OCI-LY7 (cell line): ENCODE measurements around the gene POLR1D. TPM values are rescaled to one million over a fixed set of nuclear protein-coding genes. Genes with fewer than 3 reads are reported as not detected.

Experiments used
- BruUV-seq: library from RNA; stranded (reverse); fragments of 400-500 nt; replicated peaks from 2 replicates; lab custom pipeline; 2021; lab: Mats Ljungman, UMichigan
- CTCF ChIA-PET: fragments of 300-600 bp; sonication (Branson Sonifier 250); formaldehyde crosslinking; loops from one replicate; lab custom pipeline; 2022; ENCODE audit warnings: antibody characterized with exemption; ENCODE audit not compliant: unreplicated experiment; lab: Charles Lee
- POLR2A ChIA-PET: fragments of 300-600 bp; sonication (Branson Sonifier 250); formaldehyde crosslinking; loops from one replicate; lab custom pipeline; 2022; ENCODE audit warnings: antibody characterized with exemption; lab: Charles Lee
- DNase-seq: peaks from one replicate; pipeline ENCODE4 v3.0.0-alpha.2; 2015; ENCODE audit warnings: low spot score
- H2AFZ ChIP-seq: fragments of 200-600 bp; sonication (generic), shearing (Covaris generic); 2 replicates; pipeline ENCODE4 v1.6.1; 2014; ENCODE audit warnings: mild to moderate bottlenecking, antibody characterized with exemption, low read length, moderate library complexity
- H3K27ac ChIP-seq: fragments of 200-600 bp; sonication (generic); 2 replicates; pipeline ENCODE4 v1.5.1; 2014; ENCODE audit warnings: mixed run types, low read depth, mild to moderate bottlenecking, moderate library complexity, low read length, inconsistent platforms; ENCODE audit not compliant: poor library complexity, severe bottlenecking
- H3K36me3 ChIP-seq: fragments of 200-600 bp; sonication (generic); 2 replicates; pipeline ENCODE4 v1.6.1; 2014; ENCODE audit warnings: mild to moderate bottlenecking, antibody characterized with exemption, low read length, moderate library complexity, mixed read lengths; ENCODE audit not compliant: insufficient read depth
- H3K4me1 ChIP-seq: fragments of 200-600 bp; sonication (generic); 2 replicates; pipeline ENCODE4 v1.5.1; 2014; ENCODE audit warnings: mild to moderate bottlenecking, low read length; ENCODE audit not compliant: insufficient read depth, poor library complexity, severe bottlenecking
- H3K4me2 ChIP-seq: fragments of 200-600 bp; sonication (generic); 2 replicates; pipeline ENCODE4 v1.6.1; 2014; ENCODE audit warnings: mild to moderate bottlenecking, low read length
- H3K4me3 ChIP-seq: fragments of 200-600 bp; sonication (generic); 2 replicates; pipeline ENCODE4 v1.5.1; 2014; ENCODE audit warnings: mild to moderate bottlenecking, low read depth, low read length; ENCODE audit not compliant: poor library complexity, severe bottlenecking
- H3K79me2 ChIP-seq: fragments of 200-600 bp; sonication (generic); 2 replicates; pipeline ENCODE4 v1.6.1; 2016; ENCODE audit warnings: low read depth, mild to moderate bottlenecking, low read length, moderate library complexity, mixed read lengths; ENCODE audit not compliant: insufficient read depth
- H3K9me2 ChIP-seq: fragments of 200-600 bp; sonication (generic); 2 replicates; pipeline ENCODE4 v1.6.1; 2016; ENCODE audit warnings: mild to moderate bottlenecking, low read length, mixed read lengths; ENCODE audit not compliant: insufficient read depth
- H3K9me3 ChIP-seq: fragments of 200-600 bp; sonication (generic); 2 replicates; pipeline ENCODE4 v1.6.1; 2014; ENCODE audit warnings: mild to moderate bottlenecking, mixed run types, low read length, mixed read lengths
- H4K20me1 ChIP-seq: fragments of 200-600 bp; sonication (generic); 2 replicates; pipeline ENCODE4 v1.6.1; 2014; ENCODE audit warnings: mild to moderate bottlenecking, antibody characterized with exemption, low read length, moderate library complexity, mixed read lengths; ENCODE audit not compliant: insufficient read depth
- EZH2phosphoT487 ChIP-seq: fragments of 200-600 bp; sonication (generic); IDR thresholded peaks from 2 replicates; pipeline ENCODE4 v1.6.1; 2018; ENCODE audit warnings: low read depth, borderline replicate concordance, mild to moderate bottlenecking, mixed run types, antibody characterized with exemption, low read length, moderate library complexity, mixed read lengths
- intact Hi-C: fragments of 100-400 bp; cut with micrococcal nuclease; formaldehyde crosslinking; loops from one replicate; pipeline ENCODE4 v1.10.0; 2022; ENCODE audit not compliant: unreplicated experiment
- total RNA-seq, 2 experiments: library from RNA; depleted of rRNA in 1 of 2; stranded (reverse); fragments of >200 nt in 1 of 2; shearing (Covaris generic) in 1 of 2; gene quantifications; 2 replicates each; pipeline ENCODE4 v1.2.3, GENCODE V29; 2014 to 2022
- TF ChIP-seq, protein P1 (sequence below): fragments of 200-600 bp; sonication (generic); conservative IDR thresholded peaks from 2 replicates; pipeline ENCODE4 v1.5.1; 2014; ENCODE audit warnings: mild to moderate bottlenecking, antibody characterized with exemption, low read length, moderate library complexity, mixed read lengths

The POLR1D gene
- total RNA-seq, 2 experiments from 2014 or later, result 115 to 174 TPM

DNA sequence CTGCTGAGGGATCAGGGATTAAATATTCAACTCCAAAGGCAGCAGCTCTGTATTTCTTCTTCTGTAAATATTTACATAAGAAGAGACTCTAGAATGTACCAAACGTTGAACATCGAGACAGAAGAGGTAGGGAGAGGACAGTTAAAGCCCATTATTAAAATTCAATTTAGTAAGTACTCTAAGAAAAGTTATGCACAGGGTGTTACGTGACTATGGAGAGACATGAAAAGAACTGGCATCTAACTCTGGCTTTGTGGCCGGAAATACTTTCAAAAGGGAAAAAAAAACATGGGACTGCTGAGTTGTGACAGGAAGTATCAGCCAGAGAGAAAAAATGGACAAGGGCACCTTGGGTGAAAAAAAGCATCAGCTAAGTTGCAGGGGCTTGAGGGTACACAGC is 38.0 kb upstream of the POLR1D start:
- BruUV-seq, result no TSS peak
- H3K9me2 ChIP-seq, result no peaks in the 10 kb centered on the region
- H3K9me3 ChIP-seq, result 0 out of 2 replicates have a peak, but pooled peaks cover 5% of the 10 kb centered on the region
- H3K4me2 ChIP-seq, result no peak overlapping the region
- H3K27ac ChIP-seq, result no peak overlapping the region
- DNase-seq, result no peak
- CTCF ChIA-PET, result no interaction called here
- POLR2A ChIA-PET, result no interaction called here
- H3K36me3 ChIP-seq, result peaks cover 6% of the 10 kb centered on the region; the same call in 1 of the 2 replicates
- H3K79me2 ChIP-seq, result no peaks in the 10 kb centered on the region
- H4K20me1 ChIP-seq, result no peaks in the 10 kb centered on the region
- TF ChIP-seq, protein P1, sequence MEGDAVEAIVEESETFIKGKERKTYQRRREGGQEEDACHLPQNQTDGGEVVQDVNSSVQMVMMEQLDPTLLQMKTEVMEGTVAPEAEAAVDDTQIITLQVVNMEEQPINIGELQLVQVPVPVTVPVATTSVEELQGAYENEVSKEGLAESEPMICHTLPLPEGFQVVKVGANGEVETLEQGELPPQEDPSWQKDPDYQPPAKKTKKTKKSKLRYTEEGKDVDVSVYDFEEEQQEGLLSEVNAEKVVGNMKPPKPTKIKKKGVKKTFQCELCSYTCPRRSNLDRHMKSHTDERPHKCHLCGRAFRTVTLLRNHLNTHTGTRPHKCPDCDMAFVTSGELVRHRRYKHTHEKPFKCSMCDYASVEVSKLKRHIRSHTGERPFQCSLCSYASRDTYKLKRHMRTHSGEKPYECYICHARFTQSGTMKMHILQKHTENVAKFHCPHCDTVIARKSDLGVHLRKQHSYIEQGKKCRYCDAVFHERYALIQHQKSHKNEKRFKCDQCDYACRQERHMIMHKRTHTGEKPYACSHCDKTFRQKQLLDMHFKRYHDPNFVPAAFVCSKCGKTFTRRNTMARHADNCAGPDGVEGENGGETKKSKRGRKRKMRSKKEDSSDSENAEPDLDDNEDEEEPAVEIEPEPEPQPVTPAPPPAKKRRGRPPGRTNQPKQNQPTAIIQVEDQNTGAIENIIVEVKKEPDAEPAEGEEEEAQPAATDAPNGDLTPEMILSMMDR, result no peak
- no peak for TF ChIP-seq EZH2phosphoT487
- intact Hi-C loops, result no loop called here
- no peaks in the 10 kb centered on the region for H3K4me1 ChIP-seq
- H3K4me3 ChIP-seq, result no peak overlapping the region
- no peak overlapping the region for H2AFZ ChIP-seq

- TF ChIP-seq EZH2phosphoT487, result no peak
- TF ChIP-seq, protein P1, result no peak
- Histone ChIP-seq H4K20me1 (no peaks in the 10 kb centered on the region), H3K9me3 (0 out of 2 replicates have a peak, but pooled peaks cover 5% of the 10 kb centered on the region), H3K27ac (no peak overlapping the region), H3K79me2 (no peaks in the 10 kb centered on the region), H3K9me2 (no peaks in the 10 kb centered on the region), H3K36me3 (no peaks in the 10 kb centered on the region), H3K4me2 (no peak overlapping the region), H3K4me3 (no peak overlapping the region), H3K4me1 (no peaks in the 10 kb centered on the region), H2AFZ (no peak overlapping the region)
- intact Hi-C loops, result no loop called here
- POLR2A ChIA-PET, result interaction anchor here (1.0 to 1.3 kb wide), 2 partner anchors 21 to 152 kb away, joined by 3 read pairs; no protein-coding TSS in a partner anchor
- no TSS peak for BruUV-seq
- no peak for DNase-seq
- CTCF ChIA-PET, result no interaction called here
Observed at GRCh38 chr13:27587095-27587746, 34.5 kb upstream of the POLR1D start.

GRCh38 chr13:27588405-27588804 is 33.3 kb upstream of the POLR1D start:
- H3K9me2 ChIP-seq, result no peaks in the 10 kb centered on the region
- CTCF ChIA-PET, result no interaction called here
- no peak overlapping the region for H3K4me3 ChIP-seq
- H3K79me2 ChIP-seq, result no peaks in the 10 kb centered on the region
- DNase-seq, result no peak
- H3K4me2 ChIP-seq, result no peak overlapping the region
- H3K9me3 ChIP-seq, result 0 out of 2 replicates have a peak, but pooled peaks cover 5% of the 10 kb centered on the region
- no peak overlapping the region for H3K27ac ChIP-seq
- H4K20me1 ChIP-seq, result no peaks in the 10 kb centered on the region
- no peaks in the 10 kb centered on the region for H3K36me3 ChIP-seq
- H3K4me1 ChIP-seq, result peaks cover 4% of the 10 kb centered on the region
- intact Hi-C loops, result no loop called here
- BruUV-seq, result no TSS peak
- TF ChIP-seq, protein P1, result no peak
- TF ChIP-seq EZH2phosphoT487, result no peak
- no peak overlapping the region for H2AFZ ChIP-seq
- POLR2A ChIA-PET, result interaction anchor here (0.5 kb wide), 1 partner anchor 27 kb away, joined by 3 read pairs; no protein-coding TSS in a partner anchor
